Karpas-422 (cell line): ENCODE results near the gene FKBP8. TPM values are rescaled to one million over a fixed set of nuclear protein-coding genes. Genes with fewer than 3 reads are reported as not detected.

Experiments used
- DNase-seq: peaks from one replicate; pipeline ENCODE4 v3.0.0-alpha.2; 2015
- H2AFZ ChIP-seq: fragments of 200-600 bp; sonication (generic); 2 replicates; pipeline ENCODE4 v1.6.1; 2014; ENCODE audit warnings: antibody characterized with exemption, low read length, mixed read lengths
- H3K27ac ChIP-seq: fragments of 200-600 bp; sonication (generic); 2 replicates; pipeline ENCODE4 v1.5.1; 2014; ENCODE audit warnings: mild to moderate bottlenecking, low read length, moderate library complexity
- H3K27me3 ChIP-seq: fragments of 200-600 bp; sonication (generic); 2 replicates; pipeline ENCODE4 v1.6.1; 2014; ENCODE audit warnings: low read length, mixed read lengths
- H3K36me3 ChIP-seq: fragments of 200-600 bp; sonication (generic); 2 replicates; pipeline ENCODE4 v1.6.1; 2014; ENCODE audit warnings: low read length, mixed read lengths; ENCODE audit not compliant: insufficient read depth
- H3K4me1 ChIP-seq: fragments of 200-600 bp; sonication (generic); 2 replicates; pipeline ENCODE4 v1.6.1; 2014; ENCODE audit warnings: mild to moderate bottlenecking, low read length, mixed read lengths
- H3K4me2 ChIP-seq: fragments of 200-600 bp; sonication (generic); 2 replicates; pipeline ENCODE4 v1.6.1; 2014; ENCODE audit warnings: low read length, low read depth, mild to moderate bottlenecking; ENCODE audit not compliant: poor library complexity, severe bottlenecking
- H3K4me3 ChIP-seq: fragments of 200-600 bp; sonication (generic); 2 replicates; pipeline ENCODE4 v1.5.1; 2014; ENCODE audit warnings: mild to moderate bottlenecking, antibody characterized with exemption, low read length, mixed read lengths
- H3K79me2 ChIP-seq: fragments of 200-600 bp; sonication (generic); 2 replicates; pipeline ENCODE4 v1.6.1; 2014; ENCODE audit warnings: mild to moderate bottlenecking, low read length, mixed read lengths
- H3K9ac ChIP-seq: fragments of 200-600 bp; sonication (generic); 2 replicates; pipeline ENCODE4 v1.6.0; 2014; ENCODE audit warnings: low read length
- H3K9me2 ChIP-seq: fragments of 200-600 bp; sonication (generic), shearing (Covaris generic); replicated peaks from 2 replicates; pipeline ENCODE4 v1.6.0; 2014; ENCODE audit warnings: mild to moderate bottlenecking, low read length, moderate library complexity; ENCODE audit not compliant: insufficient read depth
- H3K9me3 ChIP-seq: fragments of 300-700, 200-600 bp; sonication (generic); 2 replicates; pipeline ENCODE4 v1.6.1; 2014; ENCODE audit warnings: low read length, mixed read lengths
- H4K20me1 ChIP-seq: fragments of 200-600 bp; sonication (generic); 2 replicates; pipeline ENCODE4 v1.6.1; 2014; ENCODE audit warnings: mild to moderate bottlenecking, antibody characterized with exemption, low read length, low read depth; ENCODE audit not compliant: insufficient read depth
- total RNA-seq: library from RNA; depleted of rRNA; stranded (reverse); fragments of >200 nt; shearing (Covaris generic); gene quantifications from 2 replicates; pipeline ENCODE4 v1.2.3, GENCODE V29; 2014; ENCODE audit warnings: low replicate concordance

FKBP8 gene
- total RNA-seq, 1 experiment from 2014 or later = 92.6 TPM

DNA sequence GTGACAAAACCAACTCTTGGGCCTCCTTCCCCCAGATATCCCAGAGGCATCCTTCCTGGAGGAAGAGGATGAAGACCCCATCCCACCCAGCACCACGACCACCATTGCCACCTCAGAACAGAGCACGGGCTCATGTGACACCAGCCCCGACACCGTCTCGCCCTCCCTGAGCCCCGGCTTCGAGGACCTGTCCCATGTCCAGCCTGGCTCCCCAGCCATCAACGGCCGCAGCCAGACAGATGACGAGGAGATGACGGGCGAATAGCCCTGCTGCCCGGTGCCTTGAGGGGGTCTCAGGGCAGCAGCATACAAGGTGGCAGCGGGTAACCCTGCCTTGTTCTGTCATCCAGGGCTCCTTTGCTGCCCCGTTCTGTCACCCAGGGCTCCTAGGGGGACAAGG, 25.0 kb upstream of the FKBP8 start:
- no peak overlapping the region for H3K27ac ChIP-seq
- no peak overlapping the region for H3K4me2 ChIP-seq
- peaks cover 16% of the 10 kb centered on the region for H4K20me1 ChIP-seq
- no peak overlapping the region for H3K4me3 ChIP-seq
- H3K9ac ChIP-seq = no peak overlapping the region
- peaks cover 17% of the 10 kb centered on the region for H3K4me1 ChIP-seq
- no peaks in the 10 kb centered on the region for H3K9me3 ChIP-seq
- no peaks in the 10 kb centered on the region for H3K27me3 ChIP-seq
- DNase-seq = no peak
- no peak overlapping the region for H2AFZ ChIP-seq
- peaks cover 27% of the 10 kb centered on the region for H3K36me3 ChIP-seq
- no peaks in the 10 kb centered on the region for H3K9me2 ChIP-seq
- peaks cover 16% of the 10 kb centered on the region for H3K79me2 ChIP-seq

DNA sequence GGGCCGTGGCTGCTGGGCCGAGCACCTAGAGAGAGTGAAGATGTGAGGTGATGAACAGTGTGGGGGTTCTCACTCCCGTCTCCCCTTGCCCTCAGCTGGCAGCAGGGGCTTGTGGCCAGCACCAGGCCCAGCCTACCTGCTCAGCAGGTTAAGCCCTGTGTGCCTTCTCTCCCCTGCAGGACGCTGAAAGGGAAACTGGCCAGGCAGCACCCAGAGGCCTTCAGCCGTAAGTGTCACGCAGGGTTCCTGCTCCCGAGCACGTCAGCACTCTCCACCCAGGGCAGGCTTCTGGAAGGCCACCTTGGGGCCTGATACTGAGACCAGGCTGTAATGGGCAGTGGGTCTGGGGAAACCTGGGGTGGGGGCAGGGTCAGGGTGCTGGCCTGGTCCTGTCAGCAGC, 23.6 kb upstream of the FKBP8 start:
- no peak overlapping the region for H3K4me2 ChIP-seq
- no peaks in the 10 kb centered on the region for H3K9me3 ChIP-seq
- H3K9ac ChIP-seq = no peak overlapping the region
- H3K27me3 ChIP-seq = no peaks in the 10 kb centered on the region
- H3K4me3 ChIP-seq = no peak overlapping the region
- H2AFZ ChIP-seq = no peak overlapping the region
- no peak overlapping the region for H3K27ac ChIP-seq
- DNase-seq = no peak
- peaks cover 2% of the 10 kb centered on the region for H3K79me2 ChIP-seq
- H3K36me3 ChIP-seq = peaks cover 19% of the 10 kb centered on the region
- H3K9me2 ChIP-seq = no peaks in the 10 kb centered on the region
- H4K20me1 ChIP-seq = peaks cover 2% of the 10 kb centered on the region; the same call in 1 of the 2 replicates
- peaks cover 6% of the 10 kb centered on the region for H3K4me1 ChIP-seq

DNA sequence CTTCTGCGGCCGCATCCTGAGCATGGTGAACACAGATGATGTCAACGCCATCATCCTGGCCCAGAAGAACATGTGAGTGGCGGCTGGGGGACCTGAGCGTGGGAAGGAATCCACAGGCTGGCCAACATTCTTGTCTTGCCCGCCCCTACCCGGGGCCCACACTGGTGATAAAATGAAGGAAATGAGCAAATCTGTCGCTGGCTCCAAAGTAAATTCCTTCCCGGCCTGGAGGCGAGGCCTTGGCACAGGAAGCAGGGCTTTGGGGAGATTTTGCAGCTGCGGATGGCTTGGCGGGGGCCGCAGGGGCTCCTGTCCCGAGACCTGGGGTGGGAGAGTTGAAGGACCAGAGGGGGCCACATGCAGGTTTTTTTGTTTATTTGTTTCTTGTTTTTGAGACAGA, 18.7 kb upstream of the FKBP8 start:
- Histone ChIP-seq H3K27me3 (no peaks in the 10 kb centered on the region), H3K9me2 (no peaks in the 10 kb centered on the region), H3K36me3 (peaks cover 3% of the 10 kb centered on the region; the same call in 1 of the 2 replicates), H4K20me1 (no peaks in the 10 kb centered on the region), H3K9me3 (no peaks in the 10 kb centered on the region), H3K27ac (no peak overlapping the region), H3K4me2 (no peak overlapping the region), H3K4me3 (no peak overlapping the region), H3K4me1 (peaks cover 16% of the 10 kb centered on the region), H3K79me2 (peaks cover 33% of the 10 kb centered on the region), H3K9ac (no peak overlapping the region), H2AFZ (no peak overlapping the region)
- peak; percentile 26 for DNase-seq

DNA sequence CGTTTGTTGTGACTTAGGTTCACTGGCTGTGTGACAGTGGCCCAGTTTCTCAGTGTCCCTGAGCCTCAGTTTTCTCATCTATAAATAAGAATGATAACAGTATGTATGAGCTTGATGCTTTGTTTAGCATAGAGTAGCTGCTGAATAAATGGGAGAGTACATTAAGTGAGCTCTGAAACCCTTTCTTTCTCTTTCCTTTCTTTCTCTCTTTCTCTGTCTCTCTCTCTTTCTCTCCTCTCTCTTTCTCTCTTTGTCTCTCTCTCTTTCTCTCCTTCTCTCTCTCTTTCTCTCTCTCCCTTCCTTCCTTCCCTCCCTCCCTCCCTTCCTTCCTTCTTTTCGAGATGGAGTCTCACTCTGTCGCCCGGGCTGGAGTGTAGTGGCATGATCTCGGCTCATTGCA, 16.3 kb upstream of the FKBP8 start:
- Histone ChIP-seq H3K27me3 (no peaks in the 10 kb centered on the region), H3K36me3 (no peaks in the 10 kb centered on the region), H3K4me3 (peak overlapping the region; percentile 95; the same call in 1 of the 2 replicates), H3K9me2 (no peaks in the 10 kb centered on the region), H3K27ac (no peak overlapping the region), H3K4me2 (peak overlapping the region; percentile 99), H4K20me1 (no peaks in the 10 kb centered on the region), H3K9me3 (no peaks in the 10 kb centered on the region), H2AFZ (no peak overlapping the region), H3K9ac (peak overlapping the region; percentile 93; the same call in 1 of the 2 replicates), H3K79me2 (peaks cover 33% of the 10 kb centered on the region), H3K4me1 (peaks cover 18% of the 10 kb centered on the region)
- DNase-seq = peak; percentile 36

DNA sequence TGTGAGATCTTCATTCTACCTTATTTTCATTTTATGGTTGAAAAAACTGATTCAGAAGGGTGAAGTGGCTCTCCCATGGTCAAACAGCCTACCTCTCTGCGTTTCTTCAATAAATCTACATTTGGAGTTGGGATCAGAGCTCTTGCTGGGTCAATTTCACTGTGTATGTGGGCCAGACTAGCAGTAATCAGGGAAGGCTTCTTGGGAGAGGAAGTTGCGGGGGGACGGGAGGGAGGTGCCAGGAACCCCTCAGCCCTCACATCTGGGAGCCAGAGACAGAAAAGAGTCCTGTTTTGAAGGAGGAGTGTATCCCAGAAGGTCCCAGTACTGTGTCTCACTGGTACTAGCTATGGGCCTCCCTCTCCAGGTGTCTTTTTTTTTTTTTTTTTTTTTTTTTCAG, 15.2 kb upstream of the FKBP8 start:
- Histone ChIP-seq H3K27ac (peak overlapping the region; percentile 72), H3K9ac (peak overlapping the region; percentile 93), H3K79me2 (peaks cover 33% of the 10 kb centered on the region), H3K4me1 (peaks cover 18% of the 10 kb centered on the region), H3K4me3 (peak overlapping the region; percentile 95), H3K36me3 (no peaks in the 10 kb centered on the region), H3K9me2 (no peaks in the 10 kb centered on the region), H2AFZ (no peak overlapping the region), H3K27me3 (no peaks in the 10 kb centered on the region), H3K9me3 (no peaks in the 10 kb centered on the region), H3K4me2 (peak overlapping the region; percentile 99), H4K20me1 (no peaks in the 10 kb centered on the region)
- DNase-seq = peak; percentile 51

DNA sequence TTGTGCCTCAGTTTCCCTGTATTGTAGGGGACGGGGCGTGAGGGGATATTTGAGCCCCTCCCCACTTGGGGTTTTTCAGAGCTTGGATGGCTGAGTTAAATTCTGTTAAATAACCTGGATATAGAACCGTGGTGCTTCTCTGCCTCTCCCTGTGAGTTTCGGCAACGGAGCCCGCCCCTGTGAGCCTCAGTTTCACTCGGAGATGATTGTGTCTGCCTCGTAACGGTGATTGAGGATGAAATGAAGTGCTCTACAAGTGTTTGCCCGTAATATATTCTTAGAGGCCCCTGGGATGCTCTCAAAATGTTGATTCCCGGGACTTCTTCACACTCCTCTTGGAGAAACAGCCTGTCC, 14.8 kb upstream of the FKBP8 start:
- H3K4me2 ChIP-seq = peak overlapping the region; percentile 99
- no peaks in the 10 kb centered on the region for H4K20me1 ChIP-seq
- no peak overlapping the region; the same call in 1 of the 2 replicates for H2AFZ ChIP-seq
- DNase-seq = peak; percentile 56
- peak overlapping the region; percentile 95 for H3K4me3 ChIP-seq
- no peaks in the 10 kb centered on the region for H3K36me3 ChIP-seq
- H3K79me2 ChIP-seq = peaks cover 33% of the 10 kb centered on the region
- peaks cover 18% of the 10 kb centered on the region for H3K4me1 ChIP-seq
- peak overlapping the region; percentile 72 for H3K27ac ChIP-seq
- H3K9me3 ChIP-seq = no peaks in the 10 kb centered on the region
- peak overlapping the region; percentile 93 for H3K9ac ChIP-seq
- H3K27me3 ChIP-seq = no peaks in the 10 kb centered on the region
- H3K9me2 ChIP-seq = no peaks in the 10 kb centered on the region

DNA sequence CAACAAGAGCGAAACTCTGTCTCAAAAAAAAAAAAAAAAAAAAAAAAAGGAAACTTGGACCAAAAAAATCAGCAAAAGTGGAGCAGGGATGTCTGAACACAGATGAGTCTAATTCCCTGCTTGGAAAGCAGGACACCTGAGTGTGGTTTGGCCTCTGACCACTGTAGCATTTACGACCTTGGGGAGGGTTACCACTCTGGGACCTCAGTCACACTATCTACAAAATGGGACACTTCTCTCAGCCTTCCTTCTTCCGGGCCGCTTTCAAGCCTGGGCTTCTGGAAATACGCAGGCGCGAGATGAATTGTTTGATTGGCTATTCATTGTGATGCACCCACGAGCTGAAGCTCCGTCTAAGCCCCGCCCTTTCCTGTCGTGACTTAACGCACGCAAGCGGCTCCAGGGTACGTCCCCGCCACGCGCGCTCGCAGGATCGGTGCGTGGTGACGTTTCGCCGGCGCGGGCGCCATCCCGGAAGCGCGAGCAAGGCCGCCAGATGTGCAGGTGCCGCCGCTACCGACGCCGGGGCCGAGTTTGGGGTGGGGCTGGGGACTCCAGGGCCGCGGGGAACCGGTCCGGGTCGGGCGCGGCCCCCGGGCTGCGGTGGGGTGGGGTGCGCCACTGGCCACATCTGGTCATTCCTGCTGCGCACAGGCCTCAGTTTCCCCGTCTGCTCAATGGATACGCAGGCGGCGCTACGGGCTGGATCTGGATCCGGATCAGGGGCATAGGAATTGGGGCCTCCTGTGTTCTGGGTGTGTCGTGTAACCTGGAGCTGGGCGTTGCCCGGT, 14.2 kb upstream of the FKBP8 start, which contains the start of gene KXD1:
Gene KXD1 (plus strand): TSS at position 460 of the 791 bp plus-strand sequence. CDS start 4,187 bp downstream, outside the sequence.
- H3K9me2 ChIP-seq = no peaks in the 10 kb centered on the region
- H3K27ac ChIP-seq = peak within 1 kb of the TSS; percentile 72
- H3K9me3 ChIP-seq = no peaks in the 10 kb centered on the region
- peak within 1 kb of the TSS; percentile 93 for H3K9ac ChIP-seq
- DNase-seq = peak; percentile 99
- peak within 1 kb of the TSS; percentile 99 for H3K4me2 ChIP-seq
- H2AFZ ChIP-seq = no peak within 1 kb of the TSS; the same call in 1 of the 2 replicates
- peaks cover 33% of the 10 kb centered on the region for H3K79me2 ChIP-seq
- H4K20me1 ChIP-seq = no peaks in the 10 kb centered on the region
- no peaks in the 10 kb centered on the region for H3K27me3 ChIP-seq
- peaks cover 18% of the 10 kb centered on the region for H3K4me1 ChIP-seq
- no peaks in the 10 kb centered on the region for H3K36me3 ChIP-seq
- peak within 1 kb of the TSS; percentile 95 for H3K4me3 ChIP-seq

DNA sequence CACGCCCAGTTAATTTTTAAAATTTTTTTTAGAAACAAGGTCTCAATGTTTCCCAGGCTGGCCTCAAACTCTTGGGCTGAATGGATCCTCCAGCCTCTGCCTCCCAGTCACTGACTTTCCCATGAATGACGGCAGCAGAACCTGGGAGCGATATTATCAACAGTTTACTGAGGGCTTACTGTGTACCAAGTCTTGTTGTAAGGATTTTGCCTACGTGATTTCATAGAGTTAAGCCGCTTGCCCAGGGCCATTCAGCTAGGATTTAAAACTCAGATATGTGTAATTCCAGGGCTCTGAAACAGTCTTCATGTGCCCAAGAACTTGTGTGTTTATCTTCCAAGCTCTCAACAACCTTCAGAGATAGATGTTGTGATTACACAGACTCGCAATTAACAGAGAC, 8.3 kb upstream of the FKBP8 start:
- Histone ChIP-seq H3K9ac (no peak overlapping the region), H3K4me1 (no peaks in the 10 kb centered on the region), H3K4me3 (no peak overlapping the region), H3K27me3 (no peaks in the 10 kb centered on the region), H3K27ac (no peak overlapping the region), H3K9me3 (no peaks in the 10 kb centered on the region), H3K9me2 (no peaks in the 10 kb centered on the region), H3K36me3 (no peaks in the 10 kb centered on the region), H3K4me2 (no peak overlapping the region), H2AFZ (no peak overlapping the region), H3K79me2 (no peaks in the 10 kb centered on the region), H4K20me1 (no peaks in the 10 kb centered on the region)
- DNase-seq = no peak
